ENCODE results near the gene RIPK1. TPM values are rescaled to one million over a fixed set of nuclear protein-coding genes. Genes with fewer than 3 reads are reported as not detected.
A peak's percentile ranks its signal among the peaks of the same experiment; 100 is the strongest.

RIPK1 gene
- total RNA-seq, 1 donor from 2014 or later: 26.2 TPM

DNA sequence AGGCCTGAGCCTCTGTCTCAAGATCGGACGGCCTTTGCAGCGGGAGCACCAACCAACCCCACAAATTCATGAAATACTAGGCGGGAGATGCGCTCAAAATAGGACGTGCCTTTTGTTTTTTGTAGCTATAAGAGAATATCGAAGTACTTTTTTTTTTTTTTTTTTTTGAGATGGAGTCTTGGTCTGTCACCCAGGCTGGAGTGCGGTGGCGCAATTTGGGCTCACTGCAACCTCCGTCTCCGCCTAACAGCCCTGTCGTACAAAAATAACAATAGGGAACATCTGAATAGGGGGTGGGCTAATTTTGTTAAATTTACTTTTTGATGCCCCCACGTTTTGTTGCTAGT lies 94.9 kb downstream of the RIPK1 start:
- H3K4me1 Mint-ChIP-seq (ENCODE audit: low read depth): peaks cover 42% of the 10 kb centered on the region

DNA sequence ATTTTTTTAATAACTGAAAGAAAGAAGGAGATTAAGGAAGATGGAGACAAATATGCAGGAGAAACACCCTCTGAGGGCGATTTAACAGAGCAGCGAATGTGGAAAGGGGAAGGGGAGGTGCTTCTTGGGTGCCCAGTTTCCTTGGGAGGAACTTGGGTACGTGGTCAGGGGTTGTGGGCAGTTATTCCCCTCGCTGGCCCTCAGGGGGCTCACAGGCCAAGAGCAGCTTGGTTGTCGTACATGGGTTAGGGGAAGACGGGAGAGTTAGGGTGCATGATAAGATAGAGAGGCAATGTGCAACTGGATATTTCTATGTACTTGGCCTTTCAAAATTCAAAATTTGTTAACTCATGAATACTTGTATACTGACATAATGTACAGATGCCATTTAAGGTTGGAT lies 96.1 kb downstream of the RIPK1 start:
- TF ChIP-seq, protein P1, sequence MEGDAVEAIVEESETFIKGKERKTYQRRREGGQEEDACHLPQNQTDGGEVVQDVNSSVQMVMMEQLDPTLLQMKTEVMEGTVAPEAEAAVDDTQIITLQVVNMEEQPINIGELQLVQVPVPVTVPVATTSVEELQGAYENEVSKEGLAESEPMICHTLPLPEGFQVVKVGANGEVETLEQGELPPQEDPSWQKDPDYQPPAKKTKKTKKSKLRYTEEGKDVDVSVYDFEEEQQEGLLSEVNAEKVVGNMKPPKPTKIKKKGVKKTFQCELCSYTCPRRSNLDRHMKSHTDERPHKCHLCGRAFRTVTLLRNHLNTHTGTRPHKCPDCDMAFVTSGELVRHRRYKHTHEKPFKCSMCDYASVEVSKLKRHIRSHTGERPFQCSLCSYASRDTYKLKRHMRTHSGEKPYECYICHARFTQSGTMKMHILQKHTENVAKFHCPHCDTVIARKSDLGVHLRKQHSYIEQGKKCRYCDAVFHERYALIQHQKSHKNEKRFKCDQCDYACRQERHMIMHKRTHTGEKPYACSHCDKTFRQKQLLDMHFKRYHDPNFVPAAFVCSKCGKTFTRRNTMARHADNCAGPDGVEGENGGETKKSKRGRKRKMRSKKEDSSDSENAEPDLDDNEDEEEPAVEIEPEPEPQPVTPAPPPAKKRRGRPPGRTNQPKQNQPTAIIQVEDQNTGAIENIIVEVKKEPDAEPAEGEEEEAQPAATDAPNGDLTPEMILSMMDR (IDR thresholded peaks at IDR 0.05): no peak
- Mint-ChIP-seq H3K27me3 (ENCODE audit: low read depth) (no peaks in the 10 kb centered on the region), H3K36me3 (ENCODE audit: low read depth) (no peaks in the 10 kb centered on the region), H3K4me3 (ENCODE audit: unreplicated experiment) (no peak overlapping the region), H3K9me3 (ENCODE audit: low read depth) (no peaks in the 10 kb centered on the region), H3K27ac (ENCODE audit: unreplicated experiment) (no peak overlapping the region), H3K4me1 (ENCODE audit: low read depth) (peaks cover 42% of the 10 kb centered on the region)
- no peak for DNase-seq (ENCODE audit: low spot score)

More for the DNA sequence above, 94.9 kb downstream of the RIPK1 start:
- Mint-ChIP-seq H3K4me3 (ENCODE audit: unreplicated experiment) (peak overlapping the region; percentile 73), H3K9me3 (ENCODE audit: low read depth) (no peaks in the 10 kb centered on the region), H3K27ac (ENCODE audit: unreplicated experiment) (peak overlapping the region; percentile 85), H3K27me3 (ENCODE audit: low read depth) (no peaks in the 10 kb centered on the region), H3K36me3 (ENCODE audit: low read depth) (no peaks in the 10 kb centered on the region)
- TF ChIP-seq, protein P1 (IDR thresholded peaks at IDR 0.05): no peak
- DNase-seq (ENCODE audit: low spot score): no peak

Other genes starting within 250 kb of the RIPK1 start
- 9.0 to 9.3 TPM (median 9.1 TPM) in 3 replicates for gene SERPINB1, start 226.6 kb upstream of the RIPK1 start, total RNA-seq
- 0.31 to 0.67 TPM (median 0.62 TPM) in 3 replicates for gene SERPINB9, start 165.2 kb upstream of the RIPK1 start, total RNA-seq
- 74.0 to 98.0 TPM (median 97.3 TPM) in 3 replicates for gene SERPINB6, start 96.9 kb upstream of the RIPK1 start, total RNA-seq
- 34.4 to 40.7 TPM (median 35.1 TPM) in 3 replicates for gene NQO2, start 68.6 kb upstream of the RIPK1 start, total RNA-seq
- gene BPHL, start 50.2 kb downstream of the RIPK1 start, total RNA-seq: 22.1 to 26.2 TPM (median 22.3 TPM) in 3 replicates
- 212 to 290 TPM (median 223 TPM) in 3 replicates for gene TUBB2A, start 89.0 kb downstream of the RIPK1 start, total RNA-seq
- 109 to 119 TPM (median 117 TPM) in 3 replicates for gene TUBB2B, start 159.2 kb downstream of the RIPK1 start, total RNA-seq
- 16.2 to 24.7 TPM (median 17.2 TPM) in 3 replicates for gene PSMG4, start 190.5 kb downstream of the RIPK1 start, total RNA-seq

All from chondrocyte (in vitro differentiated cells).